Adipose tissue (tissue), 3 donors: Measurements from ENCODE around the gene EHD1. TPM values are rescaled to one million over a fixed set of nuclear protein-coding genes. Genes with fewer than 3 reads are reported as not detected.

Source experiments
- H3K27ac ChIP-seq: one replicate; pipeline ENCODE4 v1.5.1; 2013; ENCODE audit warnings: low read depth, low read length
- WGBS, 3 donors: extraction: QIAGEN DNeasy Blood & Tissue Kit; methylation state at CpG; one replicate each; pipeline ENCODE4 v1.1.7; 2013; 5-methylcytosine and 5-hydroxymethylcytosine counted together
- polyA plus RNA-seq, 3 donors: library from polyadenylated mRNA; stranded (reverse); fragments of 200-250 nt; gene quantifications; one replicate each; pipeline ENCODE4 v1.2.3, GENCODE V29; 2013
- donor health status: healthy with polysubstance abuse.
- donor health status: Bipolar disorder and iron deficiency.
- donor health status: healthy.

EHD1 gene
- polyA plus RNA-seq: 10 to 100 TPM; 10.3 to 68.5 (median 22.9) TPM

GRCh38 chr11:64878494-64879243 lies at the start of gene EHD1:
TSS of gene EHD1 (minus strand) at chr11:64878621. CDS start at chr11:64878464, 157 bp downstream.
- H3K27ac ChIP-seq: peak within 1 kb of the TSS; percentile 92
- 0% methylated on average over 48 to 75 of the region's 75 CpGs for WGBS, 3 donors

GRCh38 chr11:64926689-64927088 lies 48.3 kb upstream of the EHD1 start:
- no peak overlapping the region for H3K27ac ChIP-seq
- 68 to 77% (median 76%) methylated on average over 21 to 22 of the region's 22 CpGs for WGBS, 3 donors

- 40 to 69% (median 66%) methylated on average over 22 to 24 of the region's 24 CpGs for WGBS, 3 donors
- H3K27ac ChIP-seq: no peak overlapping the region
Measured at GRCh38 chr11:64925536-64926436, 47.4 kb upstream of the EHD1 start.

- 0 to 1% (median 0%) methylated on average over 23 to 24 of the region's 24 CpGs for WGBS, 3 donors
- H3K27ac ChIP-seq: peak overlapping the region; percentile 83
Measured at GRCh38 chr11:64924910-64925284, 46.5 kb upstream of the EHD1 start.

- peak within 1 kb of the TSS; percentile 83 for H3K27ac ChIP-seq
- 1% methylated on average over 39 to 47 of the region's 47 CpGs for WGBS, 3 donors
Measured at GRCh38 chr11:64923944-64924909, 45.8 kb upstream of the EHD1 start, which contains the start of gene PPP2R5B. TSS of gene PPP2R5B (plus strand) at chr11:64924689. CDS start at chr11:64925735, 1,046 bp downstream.

- H3K27ac ChIP-seq: no peak overlapping the region
- 91 to 94% (median 92%) methylated on average over 11 of the region's 11 CpGs for WGBS, 3 donors
Measured at GRCh38 chr11:64923151-64923661, 44.8 kb upstream of the EHD1 start.

- no peak overlapping the region for H3K27ac ChIP-seq
- 53 to 63% (median 54%) methylated on average over 3 of the region's 3 CpGs for WGBS, 3 donors
Measured at GRCh38 chr11:64921384-64921783, 43.0 kb upstream of the EHD1 start.

- H3K27ac ChIP-seq: no peak overlapping the region
- WGBS, 3 donors: 73 to 85% (median 83%) methylated on average over 2 of the region's 2 CpGs
Measured at GRCh38 chr11:64920124-64920523, 41.7 kb upstream of the EHD1 start.

- H3K27ac ChIP-seq: no peak overlapping the region
- 82 to 88% (median 86%) methylated on average over 8 of the region's 8 CpGs for WGBS, 3 donors
Measured at GRCh38 chr11:64919627-64920026, 41.2 kb upstream of the EHD1 start.

GRCh38 chr11:64918017-64918416 lies 39.6 kb upstream of the EHD1 start:
- WGBS, 3 donors: 15 to 19% (median 16%) methylated on average over 4 of the region's 4 CpGs
- H3K27ac ChIP-seq: no peak overlapping the region

GRCh38 chr11:64917663-64917995 lies 39.2 kb upstream of the EHD1 start:
- WGBS, 3 donors: 4 to 14% (median 11%) methylated on average over 6 of the region's 6 CpGs
- no peak overlapping the region for H3K27ac ChIP-seq

GRCh38 chr11:64916775-64917662 lies 38.6 kb upstream of the EHD1 start, which contains the start of gene ATG2A:
TSS of gene ATG2A (minus strand) at chr11:64917209. CDS start at chr11:64917135, 74 bp downstream.
- peak within 1 kb of the TSS; percentile 63 for H3K27ac ChIP-seq
- WGBS, 3 donors: 0 to 1% (median 0%) methylated on average over 57 of the region's 57 CpGs

GRCh38 chr11:64916040-64916774 lies 37.8 kb upstream of the EHD1 start:
- WGBS, 3 donors: 5 to 9% (median 7%) methylated on average over 23 of the region's 23 CpGs
- H3K27ac ChIP-seq: peak overlapping the region; percentile 63

- WGBS, 3 donors: 80 to 81% (median 81%) methylated on average over 7 of the region's 7 CpGs
- no peak overlapping the region for H3K27ac ChIP-seq
Measured at GRCh38 chr11:64915376-64915887, 37.0 kb upstream of the EHD1 start.

- 93 to 96% (median 94%) methylated on average over 10 to 17 of the region's 17 CpGs for WGBS, 3 donors
- H3K27ac ChIP-seq: no peak overlapping the region
Measured at GRCh38 chr11:64914123-64914522, 35.7 kb upstream of the EHD1 start.

- WGBS, 3 donors: 89 to 92% (median 90%) methylated on average over 18 of the region's 18 CpGs
- no peak overlapping the region for H3K27ac ChIP-seq
Measured at GRCh38 chr11:64913171-64913727, 34.8 kb upstream of the EHD1 start.
